ENCODE results near the gene GORASP2. TPM values are rescaled to one million over a fixed set of nuclear protein-coding genes. Genes with fewer than 3 reads are reported as not detected.

The GORASP2 gene
- polyA plus RNA-seq, 1 of the 3 experiments (the other 2 are of a cell fraction) = 127 TPM

GRCh38 chr2:170930131-170930990 is 1.3 kb downstream of the GORASP2 start (continued):
- TF ChIP-seq FOXM1 (IDR thresholded peaks at IDR 0.05; ENCODE audit: low read depth) = no peak
- TF ChIP-seq FOXJ3 (CRISPR knock-in tag; IDR thresholded peaks at IDR 0.05) = no peak
- TF ChIP-seq NFIC (IDR thresholded peaks at IDR 0.05; ENCODE audit: borderline replicate concordance) = no peak

- Histone ChIP-seq H3K4me2 (peak overlapping the region; percentile 85), H3K9me3 (no peaks in the 10 kb centered on the region), H4K20me1 (ENCODE audit: insufficient read depth) (peaks cover 61% of the 10 kb centered on the region), H2AFZ (ENCODE audit: low read depth) (no peak overlapping the region), H3K9me2 (no peaks in the 10 kb centered on the region), H3K36me3 (replicated peaks in 1 of 2; ENCODE audit: control insufficient read depth in 1 of 2, insufficient read depth in 2 of 2, low read length in 1 of 2) (peaks cover 4 to 12% of the 10 kb centered on the region in 2 experiments), H3K4me3 (ENCODE audit: low read depth in 2 of 2, low read length in 1 of 2) (peak overlapping the region in 1 of 2 experiments; percentile 95; a peak in 3 of 4 replicates), H3K27ac (ENCODE audit: low read depth in 2 of 2, low read length in 1 of 2) (no peak overlapping the region), H3K4me1 (ENCODE audit: control insufficient read depth in 1 of 2, insufficient read depth in 2 of 2, low read depth in 1 of 2, low read length in 1 of 2) (peaks cover 10 to 16% of the 10 kb centered on the region in 2 experiments), H3K9ac (peak overlapping the region; percentile 98), H3F3A (replicated peaks; ENCODE audit: insufficient read depth) (peaks cover 11% of the 10 kb centered on the region), H3K79me2 (ENCODE audit: insufficient read depth) (peaks cover 68% of the 10 kb centered on the region), H3K27me3 (ENCODE audit: insufficient read depth) (no peaks in the 10 kb centered on the region)
- 54% methylated on average over 4 of the region's 4 CpGs for WGBS (ENCODE audit: low lambda C conversion rate)
- no peak for TF ChIP-seq GATA2 (CRISPR knock-in tag; IDR thresholded peaks at IDR 0.05)
- TF ChIP-seq RXRA (IDR thresholded peaks at IDR 0.05; ENCODE audit: borderline replicate concordance, low read depth) = no peak
- no peak for TF ChIP-seq RFX5 (IDR thresholded peaks at IDR 0.05; ENCODE audit: low read length)
- no peak for TF ChIP-seq ELF1 (IDR thresholded peaks at IDR 0.05)
- no peak for TF ChIP-seq TCF12 (IDR thresholded peaks at IDR 0.05)
- no peak for TF ChIP-seq USF2 (IDR thresholded peaks at IDR 0.05; ENCODE audit: borderline replicate concordance, low read depth, low read length)
- TF ChIP-seq NRF1 (IDR thresholded peaks at IDR 0.05; ENCODE audit: low read depth, low read length) = no peak
- TF ChIP-seq YY1 (IDR thresholded peaks at IDR 0.05; ENCODE audit: low read depth) = no peak
- TF ChIP-seq USF1 (IDR thresholded peaks at IDR 0.05; ENCODE audit: borderline replicate concordance, low read depth) = no peak
- no peak for TF ChIP-seq REST (IDR thresholded peaks at IDR 0.05; ENCODE audit: low read depth, low read length)
- TF ChIP-seq SIN3A (IDR thresholded peaks at IDR 0.05; ENCODE audit: borderline replicate concordance, low read depth, low read length) = no peak
- ChIA-PET POLR2A (no interaction called here), CTCF (interaction anchor here (0.8 to 2.8 kb wide), 4 partner anchors 12 to 485 kb away, joined by 3 to 11 read pairs (median 3); no protein-coding TSS in a partner anchor)
- DNase-seq = no peak
Measured at GRCh38 chr2:170930991-170931266, 1.9 kb downstream of the GORASP2 start.
